C4-2B (cell line): ENCODE results near the gene C2CD4C.

ENCODE experiments used
- H3K27ac ChIP-seq: fragments of 450-650 bp; 2 replicates; pipeline ENCODE4 v1.5.1; 2017
- CTCF ChIP-seq: fragments of 450-650 bp; conservative IDR thresholded peaks from 2 replicates; pipeline ENCODE4 v1.5.1; 2017; ENCODE audit warnings: mild to moderate bottlenecking
- ZFX ChIP-seq: fragments of 450-650 bp; IDR thresholded peaks from 2 replicates; pipeline ENCODE4 v1.6.1; 2017

The C2CD4C gene

DNA sequence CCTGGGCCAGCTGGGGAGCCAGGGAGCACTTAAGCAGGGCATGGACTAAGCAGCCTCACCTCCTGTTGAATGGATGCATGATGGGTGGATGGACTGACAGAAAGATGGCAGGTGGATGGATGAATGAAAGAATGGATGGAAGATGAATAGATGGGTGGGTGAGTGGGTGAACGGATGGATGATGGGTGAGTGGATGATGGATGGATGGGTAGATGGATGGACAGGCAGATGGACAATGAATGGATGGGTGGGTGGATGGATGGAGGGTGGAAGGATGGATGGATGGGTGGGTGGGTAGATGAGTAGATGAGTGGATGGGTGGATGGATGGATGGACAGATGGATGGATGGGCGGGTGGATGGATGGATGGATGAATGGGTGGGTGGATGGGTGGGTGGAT, 33.1 kb upstream of the C2CD4C start:
- TF ChIP-seq CTCF = no peak
- TF ChIP-seq ZFX = no peak

GRCh38 chr19:441213-441836, 32.4 kb upstream of the C2CD4C start:
- TF ChIP-seq ZFX (no peak), CTCF (no peak)
- no peak overlapping the region for H3K27ac ChIP-seq

More for the DNA sequence above, 33.1 kb upstream of the C2CD4C start:
- H3K27ac ChIP-seq = no peak overlapping the region

GRCh38 chr19:440391-441212, 31.7 kb upstream of the C2CD4C start:
- TF ChIP-seq CTCF (no peak), ZFX (no peak)
- H3K27ac ChIP-seq = no peak overlapping the region

DNA sequence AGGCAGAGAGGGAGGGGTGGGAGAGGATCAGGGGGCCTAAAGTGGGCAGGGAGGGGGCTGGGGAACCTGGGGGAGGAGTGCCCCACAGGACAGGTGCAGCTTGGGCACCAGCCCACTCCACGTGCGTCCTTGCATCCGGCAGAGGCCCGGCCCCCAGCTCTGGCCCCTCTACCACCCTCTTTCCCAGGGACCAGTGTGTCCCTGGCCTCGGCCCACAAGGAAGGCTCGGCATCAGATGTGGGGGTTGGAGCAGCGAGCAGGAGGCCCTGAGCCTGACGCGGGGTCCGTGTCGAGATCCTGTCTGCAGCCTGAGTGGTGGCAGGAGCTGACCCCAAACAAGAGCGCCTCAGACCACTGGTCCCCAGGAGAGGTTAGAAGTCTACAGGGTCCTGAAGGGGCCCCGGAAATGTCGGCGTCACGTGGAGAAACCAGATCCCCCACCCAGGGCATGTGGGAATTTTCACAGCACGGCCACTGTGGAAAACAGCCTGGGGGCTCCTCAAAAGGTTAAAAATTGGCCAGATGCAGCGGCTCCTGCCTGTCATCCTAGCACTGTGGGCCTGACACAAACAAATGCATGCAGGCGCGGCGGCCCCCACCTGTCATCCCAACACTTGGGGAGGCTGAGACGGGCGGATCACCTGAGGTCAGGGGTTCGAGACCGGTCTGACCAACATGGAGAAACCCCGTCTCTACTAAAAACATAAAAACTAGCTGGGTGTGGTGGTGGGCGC, 30.4 kb upstream of the C2CD4C start:
- no peak for TF ChIP-seq ZFX
- TF ChIP-seq CTCF = no peak
- H3K27ac ChIP-seq = no peak overlapping the region

DNA sequence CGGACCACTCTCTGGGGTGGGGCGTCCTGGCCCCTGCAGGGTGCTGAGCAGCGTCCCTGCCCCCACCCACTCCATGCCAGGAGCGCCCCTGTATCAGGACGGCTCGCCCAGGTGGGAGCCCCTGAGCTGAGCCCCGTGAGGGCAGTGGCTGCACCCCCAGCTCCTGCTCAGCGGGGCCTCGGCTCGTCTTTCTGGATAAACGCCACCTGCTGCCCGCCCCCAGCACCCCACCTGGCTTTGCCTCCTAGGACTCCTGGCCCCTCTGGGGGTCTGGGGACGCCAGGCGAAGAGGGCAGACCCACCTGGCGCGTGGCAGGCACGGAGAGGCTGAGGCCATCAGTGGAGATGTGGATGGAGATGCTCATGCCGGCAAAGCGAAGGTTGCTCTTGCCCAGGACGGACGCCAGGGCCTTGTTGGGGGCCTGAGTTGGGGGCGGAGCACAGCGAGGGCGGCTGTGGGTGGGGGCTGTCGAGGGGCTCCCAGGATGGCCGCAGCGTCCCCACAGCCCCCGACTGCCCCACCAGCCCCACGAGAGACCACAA, 29.5 kb upstream of the C2CD4C start:
- H3K27ac ChIP-seq = no peak overlapping the region
- no peak for TF ChIP-seq CTCF
- TF ChIP-seq ZFX = no peak

DNA sequence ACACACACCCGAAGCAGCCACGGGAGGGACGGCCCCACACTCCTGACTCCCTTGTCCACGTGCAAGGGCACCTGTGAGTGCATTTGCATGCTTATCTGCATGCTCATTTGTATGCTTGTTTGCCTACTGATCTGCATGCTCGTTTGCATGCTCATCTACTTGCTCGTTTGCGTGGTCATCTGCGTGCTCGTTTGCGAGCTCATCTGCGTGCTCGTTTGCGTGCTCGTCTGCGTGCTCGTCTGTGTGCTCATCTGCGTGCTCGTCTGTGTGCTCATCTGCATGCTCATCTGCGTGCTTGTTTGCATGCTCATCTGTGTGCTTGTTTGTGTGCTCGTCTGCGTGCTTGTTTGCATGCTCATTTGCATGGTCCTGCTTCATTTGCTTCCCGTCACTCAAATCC, 28.1 kb upstream of the C2CD4C start:
- no peak for TF ChIP-seq CTCF
- TF ChIP-seq ZFX = no peak
- no peak overlapping the region for H3K27ac ChIP-seq
